ENCODE data around the gene FLAD1. TPM values are rescaled to one million over a fixed set of nuclear protein-coding genes. Genes with fewer than 3 reads are reported as not detected.

The FLAD1 gene
- total and polyA plus RNA-seq, 2 of the 4 experiments (the other 2 are of a cell fraction): 26.3 to 37.3 TPM

GRCh38 chr1:155004352-155005075, 21.4 kb downstream of the FLAD1 start:
- WGBS, 2 experiments (ENCODE audit: extremely low coverage in 2 of 2, insufficient read length in 1 of 2): no CpG with 5 or more reads among the region's 5 CpGs
- no TSS peak for BruUV-seq (replicated peaks)
- TF ChIP-seq FOS (IDR thresholded peaks at IDR 0.05; ENCODE audit: low read depth, low read length) (no peak), RFX5 (IDR thresholded peaks at IDR 0.05; ENCODE audit: low read depth, low read length) (no peak), BHLHE40 (IDR thresholded peaks at IDR 0.05; ENCODE audit: low read depth, low read length) (no peak), CEBPB (IDR thresholded peaks at IDR 0.05; ENCODE audit: low read depth, low read length) (no peak)
- H2BK15ac ChIP-seq (ENCODE audit: low read depth, low read length): peak overlapping the region; percentile 97; the same call in 2 of the 3 replicates
- H2BK120ac ChIP-seq (ENCODE audit: low read depth, low read length): peak overlapping the region; percentile 90
- peak overlapping the region; percentile 91 for H2BK5ac ChIP-seq (ENCODE audit: low read depth, low read length, poor library complexity, severe bottlenecking)
- H3K79me1 ChIP-seq (ENCODE audit: low read depth in 1 of 2, low read length in 2 of 2): peaks cover 14 to 71% of the 10 kb centered on the region in 2 experiments
- peak overlapping the region; percentile 99 for H2AK5ac ChIP-seq (ENCODE audit: low read depth, low read length)
- peak overlapping the region; percentile 90; the same call in 1 of the 2 replicates for H3K23ac ChIP-seq (ENCODE audit: low read depth, low read length)
- no peaks in the 10 kb centered on the region; the same call in none of the 2 replicates for H3K36me3 ChIP-seq (ENCODE audit: control insufficient read depth, insufficient read depth, low read length)
- no peak for DNase-seq
- dilution Hi-C loops (cut with HindIII; ENCODE audit: low sequenced_read_pairs, unreplicated experiment) (no loop called here), intact Hi-C loops (cut with micrococcal nuclease) (loop anchor here (5.0 kb wide), 1 partner anchor 48 kb away; the partner anchor contains the start of gene ADAM15), in situ Hi-C loops (cut with MboI; ENCODE audit: low sequenced_read_pairs) (no loop called here)
- peak overlapping the region; percentile 77 for H3K18ac ChIP-seq (ENCODE audit: low read depth, low read length)
- no peaks in the 10 kb centered on the region for H3K27me3 ChIP-seq (ENCODE audit: control insufficient read depth, insufficient read depth, low read length)
- peak overlapping the region; percentile 95 for H3K14ac ChIP-seq (replicated peaks; ENCODE audit: low read depth, low read length)
- H3K9ac ChIP-seq (ENCODE audit: low read depth, low read length): peak overlapping the region; percentile 89
- peak overlapping the region; percentile 66 for H3K56ac ChIP-seq (ENCODE audit: extremely low read depth, insufficient read depth, low read length)
- H3K9me3 ChIP-seq (ENCODE audit: control insufficient read depth, insufficient read depth, low read length): no peaks in the 10 kb centered on the region
- H3K9me1 ChIP-seq (ENCODE audit: insufficient read depth, low read length): peaks cover 12% of the 10 kb centered on the region
- H4K5ac ChIP-seq (ENCODE audit: low read depth, low read length): peak overlapping the region; percentile 85
- peak overlapping the region; percentile 99 for H2AK9ac ChIP-seq (replicated peaks; ENCODE audit: low read depth, low read length, poor library complexity)
- H4K91ac ChIP-seq (ENCODE audit: insufficient read depth, low read depth, low read length): peak overlapping the region; percentile 98
- ChIA-PET CTCF (interaction anchor here (1.6 kb wide), 1 partner anchor 12 kb away, joined by 7 read pairs; no protein-coding TSS in a partner anchor), POLR2A (ENCODE audit: unreplicated experiment) (no interaction called here)
- peak overlapping the region; percentile 87 for H2BK20ac ChIP-seq (ENCODE audit: low read depth, low read length)
- H3K27ac ChIP-seq (ENCODE audit: insufficient read depth, low read length): peak overlapping the region; percentile 96
- H4K8ac ChIP-seq (ENCODE audit: low read depth in 2 of 2, low read length in 2 of 2): peak overlapping the region; percentile 92 to 98
- peaks cover 19% of the 10 kb centered on the region for H3K4me1 ChIP-seq (ENCODE audit: control insufficient read depth, insufficient read depth, low read length)
- no peak for ATAC-seq (ENCODE audit: low read depth)
- H3K4ac ChIP-seq (ENCODE audit: low read depth, low read length): peak overlapping the region; percentile 99
- peak overlapping the region; percentile 93 for H2AFZ ChIP-seq (replicated peaks; ENCODE audit: low read length, poor library complexity)
- H3K4me3 ChIP-seq (ENCODE audit: insufficient read depth, low read depth, low read length): peak overlapping the region; percentile 98
- peaks cover under 1% of the 10 kb centered on the region; the same call in 1 of the 2 replicates for H4K20me1 ChIP-seq (ENCODE audit: insufficient read depth, low read length)
- peak overlapping the region; percentile 93 for H3K4me2 ChIP-seq (ENCODE audit: low read depth, low read length)
